HEK293T (cell line): ENCODE measurements around the gene DOK5.

Source experiments
- CTCF ChIA-PET: fragments of 350-600 bp; formaldehyde crosslinking; extraction: SDS; loops from one replicate; lab custom pipeline; 2021; ENCODE audit warnings: antibody characterized with exemption, inconsistent platforms; lab: Yijun Ruan, JAX
- POLR2A ChIA-PET: fragments of 350-600 bp; formaldehyde crosslinking; extraction: SDS; loops from one replicate; lab custom pipeline; 2020; ENCODE audit warnings: antibody characterized with exemption, inconsistent platforms; lab: Yijun Ruan, JAX
- DNase-seq: peaks from one replicate; pipeline ENCODE4 v3.0.0; 2012; ENCODE audit warnings: mixed read lengths; ENCODE audit errors: extremely low spot score
- ARNT ChIP-seq: fragments of 450-650 bp; IDR thresholded peaks from 2 replicates; pipeline ENCODE4 v1.6.1; 2017; ENCODE audit warnings: mild to moderate bottlenecking
- BHLHE40 ChIP-seq: fragments of 450-650 bp; IDR thresholded peaks from 2 replicates; pipeline ENCODE4 v1.6.1; 2016; ENCODE audit warnings: mild to moderate bottlenecking, moderate library complexity, borderline replicate concordance
- CTBP1 ChIP-seq: fragments of 450-650 bp; IDR thresholded peaks from 2 replicates; pipeline ENCODE4 v1.6.1; 2016; ENCODE audit warnings: borderline replicate concordance
- ELF4 ChIP-seq: fragments of 450-650 bp; IDR thresholded peaks from 2 replicates; pipeline ENCODE4 v1.6.1; 2017; ENCODE audit warnings: antibody characterized with exemption
- FOXA1 ChIP-seq: fragments of 450-650 bp; IDR thresholded peaks from 2 replicates; pipeline ENCODE4 v1.6.1; 2016; ENCODE audit warnings: mild to moderate bottlenecking
- FOXK2 ChIP-seq: fragments of 450-650 bp; IDR thresholded peaks from 2 replicates; pipeline ENCODE4 v1.6.1; 2016; ENCODE audit warnings: mild to moderate bottlenecking
- FOXM1 ChIP-seq: fragments of 450-650 bp; IDR thresholded peaks from 2 replicates; pipeline ENCODE4 v1.6.1; 2017; ENCODE audit warnings: mild to moderate bottlenecking, borderline replicate concordance
- HDGF ChIP-seq: fragments of 450-650 bp; IDR thresholded peaks from 2 replicates; pipeline ENCODE4 v1.6.1; 2017; ENCODE audit warnings: antibody characterized with exemption, borderline replicate concordance
- L3MBTL2 ChIP-seq: fragments of 450-650 bp; conservative IDR thresholded peaks from 2 replicates; pipeline ENCODE4 v1.6.1; 2016; ENCODE audit warnings: mild to moderate bottlenecking
- LEF1 ChIP-seq: fragments of 450-650 bp; IDR thresholded peaks from 2 replicates; pipeline ENCODE4 v1.6.1; 2017; ENCODE audit warnings: mild to moderate bottlenecking, borderline replicate concordance
- NFRKB ChIP-seq: fragments of 450-650 bp; IDR thresholded peaks from 2 replicates; pipeline ENCODE4 v1.6.1; 2016; ENCODE audit warnings: mild to moderate bottlenecking, moderate library complexity
- PKNOX1 ChIP-seq: fragments of 450-650 bp; IDR thresholded peaks from 2 replicates; pipeline ENCODE4 v1.6.1; 2016
- SP1 ChIP-seq: fragments of 450-650 bp; IDR thresholded peaks from 2 replicates; pipeline ENCODE4 v1.6.1; 2017
- SUZ12 ChIP-seq: fragments of 450-650 bp; IDR thresholded peaks from 2 replicates; pipeline ENCODE4 v1.6.1; 2016; ENCODE audit warnings: mild to moderate bottlenecking
- TARDBP ChIP-seq: fragments of 450-650 bp; IDR thresholded peaks from 2 replicates; pipeline ENCODE4 v1.6.1; 2016
- ZNF384 ChIP-seq: fragments of 450-650 bp; IDR thresholded peaks from 2 replicates; pipeline ENCODE4 v1.6.1; 2016

Gene DOK5

DNA sequence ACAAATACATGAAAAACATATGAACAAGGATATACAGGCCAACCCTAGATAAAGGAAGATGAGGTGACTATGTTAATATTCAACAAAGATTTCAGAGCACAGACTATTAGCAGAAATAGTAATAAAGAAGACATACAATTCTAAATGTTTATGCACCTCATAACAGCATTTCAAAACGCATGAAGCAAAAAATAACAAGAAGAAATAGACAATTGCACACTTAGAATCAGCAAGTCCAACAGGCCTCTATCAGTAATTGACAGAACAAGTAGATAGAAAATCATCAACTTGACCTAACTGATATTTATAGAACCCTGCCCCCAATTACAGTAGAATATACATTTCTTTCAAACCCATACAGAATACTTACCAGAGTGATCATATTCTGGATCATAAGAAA, 11.4 kb upstream of the DOK5 start:
- ChIA-PET POLR2A (no interaction called here), CTCF (no interaction called here)

GRCh38 chr20:54466127-54466526, 9.3 kb upstream of the DOK5 start:
- no peak for TF ChIP-seq HDGF
- POLR2A ChIA-PET: no interaction called here
- CTCF ChIA-PET: no interaction called here
- DNase-seq: no peak

More for the DNA sequence above, 11.4 kb upstream of the DOK5 start:
- DNase-seq: no peak
- TF ChIP-seq ELF4 (no peak), BHLHE40 (no peak), TARDBP (no peak), SP1 (no peak), HDGF (no peak), L3MBTL2 (no peak), CTBP1 (no peak), PKNOX1 (no peak), ZNF384 (no peak), FOXM1 (no peak), FOXK2 (no peak), NFRKB (no peak)

DNA sequence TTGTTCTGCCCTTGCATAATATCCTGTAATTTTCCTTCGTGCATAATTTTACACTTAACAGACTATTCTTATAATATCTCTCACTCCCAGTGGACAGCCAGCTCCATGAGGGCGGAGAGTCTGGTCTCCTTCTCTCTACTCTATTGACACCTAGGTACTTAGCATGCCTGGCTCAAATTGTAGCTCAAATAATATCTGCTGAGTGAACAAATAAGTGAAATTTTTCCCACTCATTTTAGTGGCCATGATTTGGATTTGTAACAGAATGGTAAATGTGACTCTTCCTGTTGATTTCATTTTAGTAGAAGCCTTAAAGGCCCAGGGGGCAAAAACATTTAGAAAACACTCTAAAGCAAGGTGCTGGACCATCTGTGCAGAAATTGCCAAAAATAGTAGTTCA, 7.8 kb upstream of the DOK5 start:
- ChIA-PET CTCF (no interaction called here), POLR2A (no interaction called here)
- no peak for TF ChIP-seq TARDBP
- TF ChIP-seq CTBP1: no peak
- no peak for TF ChIP-seq SUZ12
- TF ChIP-seq ELF4: no peak
- no peak for TF ChIP-seq ZNF384
- no peak for TF ChIP-seq L3MBTL2
- TF ChIP-seq LEF1: no peak
- no peak for TF ChIP-seq FOXM1
- TF ChIP-seq ARNT: no peak
- no peak for DNase-seq

- TF ChIP-seq LEF1: no peak
- TF ChIP-seq FOXM1: no peak
- no peak for TF ChIP-seq FOXK2
- no peak for TF ChIP-seq CTBP1
- TF ChIP-seq ARNT: no peak
- TF ChIP-seq BHLHE40: no peak
- TF ChIP-seq ZNF384: no peak
- TF ChIP-seq SUZ12: no peak
- no peak for TF ChIP-seq NFRKB
- TF ChIP-seq ELF4: no peak
- TF ChIP-seq HDGF: no peak
- no peak for TF ChIP-seq FOXA1
- TF ChIP-seq SP1: no peak
- TF ChIP-seq PKNOX1: no peak
- TF ChIP-seq TARDBP: no peak
- no peak for TF ChIP-seq L3MBTL2
- CTCF ChIA-PET: no interaction called here
Measured at GRCh38 chr20:54468082-54468481, 7.3 kb upstream of the DOK5 start.

DNA sequence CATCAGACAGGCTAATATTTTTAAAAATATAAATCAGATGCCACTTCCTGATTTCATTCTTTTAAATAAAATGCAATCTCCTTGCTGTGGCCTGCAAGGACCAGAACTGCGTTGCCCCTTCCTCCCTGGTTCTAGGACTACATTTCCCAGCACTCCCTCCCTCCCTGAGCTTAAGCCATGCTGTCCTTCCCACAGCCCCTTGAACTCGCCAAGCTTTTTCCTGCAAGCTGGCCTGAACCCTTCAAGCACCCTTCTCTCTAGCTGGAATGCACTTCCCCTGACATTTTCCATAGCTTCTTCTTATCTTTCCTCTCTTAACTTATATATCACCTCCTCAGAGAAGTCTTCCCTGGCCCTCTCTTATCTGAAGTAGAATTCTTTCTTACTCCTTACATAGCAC, 6.1 kb upstream of the DOK5 start:
- CTCF ChIA-PET: no interaction called here
- POLR2A ChIA-PET: no interaction called here

More at GRCh38 chr20:54468082-54468481, 7.3 kb upstream of the DOK5 start:
- POLR2A ChIA-PET: no interaction called here
- DNase-seq: no peak

GRCh38 chr20:54469952-54470351, 5.4 kb upstream of the DOK5 start:
- DNase-seq: no peak
- TF ChIP-seq FOXM1 (no peak), FOXK2 (no peak), LEF1 (no peak), TARDBP (no peak), PKNOX1 (no peak), HDGF (no peak), NFRKB (no peak), ZNF384 (no peak), ELF4 (no peak), CTBP1 (no peak), SUZ12 (no peak), FOXA1 (no peak), ARNT (no peak), L3MBTL2 (no peak), SP1 (no peak), BHLHE40 (no peak)
- ChIA-PET POLR2A (no interaction called here), CTCF (no interaction called here)

More for the DNA sequence above, 6.1 kb upstream of the DOK5 start:
- no peak for TF ChIP-seq BHLHE40
- no peak for TF ChIP-seq FOXK2
- TF ChIP-seq L3MBTL2: no peak
- no peak for TF ChIP-seq ARNT
- TF ChIP-seq LEF1: no peak
- no peak for TF ChIP-seq ZNF384
- no peak for TF ChIP-seq TARDBP
- no peak for TF ChIP-seq SP1
- TF ChIP-seq CTBP1: no peak
- DNase-seq: no peak

DNA sequence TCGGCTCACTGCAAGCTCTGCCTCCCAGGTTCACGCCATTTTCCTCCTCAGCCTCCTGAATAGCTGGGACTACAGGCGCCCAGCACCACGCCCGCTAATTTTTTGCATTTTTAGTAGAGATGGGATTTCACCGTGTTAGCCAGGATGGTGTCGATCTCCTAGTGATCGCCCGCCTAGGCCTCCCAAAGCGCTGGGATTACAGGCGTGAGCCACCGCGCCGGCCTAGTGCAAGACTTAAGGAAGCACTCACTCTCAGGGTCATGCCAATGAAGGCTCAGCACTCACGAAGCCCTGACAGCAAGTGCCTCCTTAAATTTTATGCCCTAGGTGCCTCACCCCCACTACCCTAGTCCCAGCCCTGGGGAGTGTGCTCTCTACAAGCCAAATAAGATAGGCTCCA, 4.7 kb upstream of the DOK5 start:
- CTCF ChIA-PET: no interaction called here
- POLR2A ChIA-PET: no interaction called here
- no peak for DNase-seq
- TF ChIP-seq ELF4: no peak
- TF ChIP-seq HDGF: no peak
- TF ChIP-seq PKNOX1: no peak
- no peak for TF ChIP-seq ZNF384
- no peak for TF ChIP-seq FOXA1
- no peak for TF ChIP-seq FOXM1
- TF ChIP-seq TARDBP: no peak
- no peak for TF ChIP-seq L3MBTL2
- TF ChIP-seq SP1: no peak
- TF ChIP-seq BHLHE40: no peak
- no peak for TF ChIP-seq NFRKB
- TF ChIP-seq FOXK2: no peak
- TF ChIP-seq ARNT: no peak
- TF ChIP-seq LEF1: no peak
- TF ChIP-seq SUZ12: no peak
